ENCODE measurements around the gene LCP2.
A peak's percentile ranks its signal among the peaks of the same experiment; 100 is the strongest.
"Not testable (repeated sequence)": the region's sequence is repeated elsewhere in the genome, so short reads cannot be mapped to it uniquely, and the experiment has no call there.

The LCP2 gene

DNA sequence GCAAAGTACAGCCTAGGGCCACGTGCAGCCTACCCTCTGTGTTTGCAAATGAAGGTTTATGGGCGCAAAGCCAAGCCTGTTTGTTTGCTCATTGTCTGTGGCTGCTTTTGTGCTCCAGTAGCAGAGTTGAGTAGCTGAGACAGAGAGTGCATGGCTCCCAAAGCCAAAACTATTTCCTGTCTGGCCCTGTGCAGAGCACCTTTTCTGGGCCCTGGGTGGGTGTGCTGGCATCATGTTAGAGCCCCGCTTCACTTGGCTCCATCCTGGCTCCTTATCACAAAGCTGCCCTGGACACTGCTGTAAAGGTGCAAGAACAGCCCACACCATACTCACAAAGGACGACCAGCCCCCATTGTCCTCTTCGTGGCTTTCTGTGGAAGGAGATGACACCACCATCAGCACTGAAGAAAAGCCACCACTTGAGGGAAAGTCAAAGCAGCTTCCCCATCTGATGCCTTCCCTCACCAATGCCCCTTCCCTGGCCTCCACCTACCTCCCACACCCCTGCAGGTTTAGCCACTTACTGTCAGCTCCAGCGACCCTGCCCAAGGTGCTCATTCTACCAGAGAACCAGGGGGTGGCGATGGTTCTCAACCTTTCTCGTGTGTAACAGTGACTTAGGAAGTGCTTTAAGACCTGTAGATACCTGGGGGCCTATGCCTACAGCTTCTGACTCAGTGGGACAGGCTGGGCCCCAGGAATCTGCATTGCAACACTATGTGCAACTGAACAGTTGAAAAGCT lies 23.4 kb downstream of the LCP2 start:
- DNase-seq (ENCODE audit: low read depth): peak; percentile 36

DNA sequence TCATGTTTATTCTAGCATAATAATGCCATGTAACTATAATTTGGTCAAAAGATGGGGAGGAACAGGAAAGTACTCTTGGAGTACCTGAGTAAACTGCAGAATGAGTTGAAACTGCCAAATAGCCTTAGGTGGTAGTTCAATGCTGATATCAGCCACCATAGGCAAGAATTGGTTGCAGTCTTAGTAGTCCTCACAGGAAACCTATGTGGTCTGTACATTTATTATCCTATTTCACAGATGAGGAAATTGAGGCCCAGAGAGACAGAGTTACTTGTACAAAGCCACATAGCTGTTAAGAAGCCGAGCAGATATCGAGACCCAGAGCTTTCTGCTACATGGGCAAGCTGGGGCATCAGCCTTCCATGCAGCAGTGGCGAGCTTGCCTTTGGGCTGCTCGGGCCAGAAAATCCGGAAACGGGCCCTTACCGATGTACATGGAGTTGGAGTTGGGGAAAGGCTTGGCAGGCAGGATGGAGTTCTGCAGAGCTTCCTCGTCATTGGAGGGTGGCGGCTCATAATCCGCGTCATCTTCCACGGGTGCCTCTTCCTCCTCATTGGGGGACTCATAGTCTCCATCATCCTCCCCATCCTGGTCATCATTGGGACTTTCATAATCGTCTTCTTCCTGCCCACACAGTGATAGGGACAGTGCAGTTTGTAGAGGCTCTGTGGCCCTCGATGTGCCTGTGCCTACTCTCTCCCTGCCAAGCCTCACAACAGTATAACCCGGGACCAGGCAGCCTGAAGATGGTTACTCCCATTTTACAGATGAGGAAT lies 27.1 kb downstream of the LCP2 start:
- no peak for DNase-seq (ENCODE audit: low read depth)

DNA sequence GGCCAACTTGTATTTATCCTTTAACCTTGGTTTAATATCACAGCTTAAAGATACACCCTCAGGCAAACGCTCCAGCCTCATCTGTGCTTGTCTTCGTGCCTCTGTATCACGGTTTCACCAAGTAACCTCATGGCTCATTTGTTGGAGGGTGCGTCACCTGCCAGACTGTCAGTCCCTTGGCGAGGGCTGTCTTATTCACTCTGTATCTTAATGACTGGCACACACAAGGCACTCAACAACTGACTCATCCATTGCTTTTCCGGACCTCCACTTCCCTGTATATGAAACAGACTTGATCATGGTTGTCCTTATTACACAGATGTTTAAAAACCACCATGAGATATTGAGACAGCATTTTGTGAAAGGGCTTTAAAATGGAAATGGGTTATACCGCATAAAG lies 28.0 kb downstream of the LCP2 start:
- DNase-seq (ENCODE audit: low read depth): peak; percentile 8

DNA sequence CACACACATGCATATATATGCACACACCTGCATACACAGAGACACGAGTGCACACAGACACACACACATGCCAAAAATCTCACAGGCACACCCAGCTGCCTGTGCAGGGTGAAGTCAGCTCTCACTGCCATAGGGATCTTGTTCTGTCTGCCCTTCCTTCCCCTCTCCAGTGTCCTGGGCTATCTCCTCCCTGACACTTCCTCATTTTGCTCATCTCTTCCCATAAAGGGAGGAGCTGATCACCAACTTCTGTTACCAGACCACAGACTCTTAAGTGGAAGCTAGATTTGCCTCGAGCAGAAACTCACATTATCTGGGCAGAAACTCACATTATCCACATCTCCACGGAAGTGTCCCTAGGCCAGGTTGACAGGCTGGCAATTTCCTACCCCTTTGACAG lies 28.7 kb downstream of the LCP2 start:
- DNase-seq (ENCODE audit: low read depth): no peak

DNA sequence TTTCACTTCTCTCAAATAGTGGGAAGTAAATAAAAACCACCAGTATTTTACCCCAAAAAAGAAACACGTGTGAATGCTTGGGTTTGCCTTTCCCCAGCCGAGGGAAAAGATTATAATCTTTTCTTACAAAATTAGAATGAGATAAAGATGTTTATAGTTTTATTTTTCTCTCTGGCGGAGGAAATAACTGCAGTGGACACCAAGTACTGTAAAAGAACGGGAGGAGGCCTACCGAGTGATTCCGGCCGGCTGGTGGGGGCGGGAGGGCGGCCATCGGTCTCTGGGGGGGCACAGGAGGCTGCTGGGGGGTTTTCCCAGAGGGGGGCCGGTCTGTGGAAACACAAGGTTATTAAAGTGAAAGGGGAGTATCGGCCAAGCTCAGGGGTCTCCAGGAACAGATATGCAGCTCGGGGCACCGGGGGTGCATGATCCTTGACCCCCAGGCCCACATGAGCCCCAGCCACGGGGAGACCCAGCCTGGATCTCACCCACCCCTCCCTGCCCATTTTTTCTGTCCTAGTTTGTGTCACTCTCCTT lies 29.4 kb downstream of the LCP2 start:
- DNase-seq (ENCODE audit: low read depth): no peak

DNA sequence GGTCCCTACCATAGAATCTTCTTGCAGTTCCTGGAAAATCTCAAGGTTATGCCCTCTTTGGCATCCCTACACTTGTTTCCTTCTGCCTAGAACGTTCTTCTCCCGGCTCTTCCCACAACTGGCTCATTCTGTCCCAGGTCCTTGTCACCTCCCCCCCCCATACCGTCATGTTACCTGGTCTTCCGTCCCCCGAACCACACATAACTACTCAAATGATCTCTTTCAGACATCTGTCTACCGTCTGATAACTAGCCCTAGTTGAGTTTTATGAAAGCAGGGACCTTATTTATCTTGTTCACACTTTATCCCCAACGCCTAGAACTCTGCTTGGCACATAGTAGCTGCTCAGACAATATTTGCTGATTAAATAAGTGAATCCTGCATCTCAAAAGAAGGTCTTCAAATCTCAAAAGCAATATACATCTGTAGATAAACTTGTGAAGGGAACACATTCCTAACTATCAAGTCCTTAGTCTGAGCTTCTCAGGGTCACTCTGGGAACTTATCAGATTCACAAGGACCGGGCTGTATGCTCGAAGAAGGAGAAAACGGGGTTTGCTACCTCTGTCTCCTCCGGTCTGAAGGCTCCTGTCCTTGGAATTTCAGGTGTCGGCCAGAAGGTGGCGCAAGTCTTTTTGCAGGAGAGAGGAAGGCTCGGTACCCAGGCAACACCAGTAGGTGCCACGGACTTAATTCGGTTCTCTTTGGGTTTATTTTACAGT lies 30.0 kb downstream of the LCP2 start:
- DNase-seq (ENCODE audit: low read depth): peak; percentile 79

DNA sequence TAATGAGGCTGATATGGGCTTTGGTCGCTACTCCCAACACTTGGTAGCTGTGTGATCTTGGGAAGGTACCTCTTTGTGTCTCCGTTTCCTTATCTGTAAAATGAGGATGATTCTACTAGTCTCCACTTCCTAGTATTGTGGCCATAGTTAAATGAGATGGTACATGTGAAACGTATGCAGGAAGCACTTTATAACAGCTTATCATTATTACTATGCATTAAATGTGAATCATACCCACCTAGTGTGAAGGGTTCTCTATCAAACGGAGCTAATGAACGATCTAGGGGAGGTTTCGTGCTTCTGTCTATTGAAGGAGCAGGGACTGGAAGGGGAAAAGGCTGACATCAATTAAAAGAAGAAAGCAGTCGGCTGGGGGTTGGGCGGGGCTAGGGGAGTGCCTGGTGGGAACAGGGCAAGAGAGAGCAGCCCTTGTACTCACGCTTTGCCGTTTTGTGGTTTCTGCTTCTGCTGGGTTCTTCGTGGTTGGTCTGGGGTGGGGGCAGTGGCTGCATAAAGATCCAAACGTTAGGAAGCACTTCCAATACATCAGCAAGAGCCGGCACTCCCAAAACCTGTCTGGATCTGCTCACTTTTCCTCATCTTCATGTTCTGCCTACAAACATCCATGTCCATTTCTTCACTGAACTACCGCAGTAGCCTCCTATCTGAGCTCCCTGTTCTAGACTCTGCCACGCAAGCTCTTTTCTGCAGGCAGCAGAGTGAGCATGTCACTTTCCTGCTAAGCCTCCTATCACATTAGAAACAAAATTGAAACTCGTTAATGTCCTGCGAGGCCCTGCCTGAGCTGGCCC lies 30.8 kb downstream of the LCP2 start:
- no peak for DNase-seq (ENCODE audit: low read depth)

DNA sequence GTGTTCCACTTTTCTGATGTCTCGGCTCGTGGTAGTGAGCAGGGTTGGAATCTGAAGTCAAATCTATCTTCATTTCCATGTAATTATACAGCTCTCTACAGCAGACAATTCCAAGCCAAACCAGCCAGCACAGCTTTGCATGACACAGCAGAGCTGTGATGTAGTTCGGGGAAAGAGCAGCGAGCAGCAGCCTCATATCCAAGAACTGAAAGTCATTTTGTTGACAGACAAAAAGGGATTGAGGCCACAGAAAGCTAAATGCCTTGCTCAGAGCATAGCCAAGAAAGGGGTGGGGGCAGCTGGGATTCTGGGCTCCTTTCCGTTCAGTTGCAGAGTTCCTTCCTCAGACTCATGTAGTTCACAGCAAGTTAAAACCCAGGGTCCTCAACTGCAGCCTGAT lies 32.1 kb downstream of the LCP2 start:
- no peak for DNase-seq (ENCODE audit: low read depth)

DNA sequence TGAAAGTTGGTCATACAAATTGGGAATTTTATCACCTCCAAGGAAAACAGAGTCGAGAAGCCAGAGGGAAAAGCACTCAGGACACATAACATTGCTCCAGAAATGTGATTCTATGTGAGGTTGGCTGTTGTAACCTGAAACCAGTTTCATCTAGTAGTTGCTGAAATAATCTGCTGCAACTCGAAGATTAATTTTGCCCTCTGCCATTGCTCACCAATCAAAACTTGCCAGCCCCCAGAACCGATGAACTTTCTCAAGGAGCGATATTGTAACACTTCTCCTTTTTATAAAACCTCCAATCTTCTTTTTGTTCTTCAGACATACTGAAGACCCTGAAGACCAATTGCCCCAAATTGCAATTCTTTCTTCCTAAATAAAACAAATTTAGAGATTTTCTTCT lies 33.7 kb downstream of the LCP2 start:
- no peak for DNase-seq (ENCODE audit: low read depth)

DNA sequence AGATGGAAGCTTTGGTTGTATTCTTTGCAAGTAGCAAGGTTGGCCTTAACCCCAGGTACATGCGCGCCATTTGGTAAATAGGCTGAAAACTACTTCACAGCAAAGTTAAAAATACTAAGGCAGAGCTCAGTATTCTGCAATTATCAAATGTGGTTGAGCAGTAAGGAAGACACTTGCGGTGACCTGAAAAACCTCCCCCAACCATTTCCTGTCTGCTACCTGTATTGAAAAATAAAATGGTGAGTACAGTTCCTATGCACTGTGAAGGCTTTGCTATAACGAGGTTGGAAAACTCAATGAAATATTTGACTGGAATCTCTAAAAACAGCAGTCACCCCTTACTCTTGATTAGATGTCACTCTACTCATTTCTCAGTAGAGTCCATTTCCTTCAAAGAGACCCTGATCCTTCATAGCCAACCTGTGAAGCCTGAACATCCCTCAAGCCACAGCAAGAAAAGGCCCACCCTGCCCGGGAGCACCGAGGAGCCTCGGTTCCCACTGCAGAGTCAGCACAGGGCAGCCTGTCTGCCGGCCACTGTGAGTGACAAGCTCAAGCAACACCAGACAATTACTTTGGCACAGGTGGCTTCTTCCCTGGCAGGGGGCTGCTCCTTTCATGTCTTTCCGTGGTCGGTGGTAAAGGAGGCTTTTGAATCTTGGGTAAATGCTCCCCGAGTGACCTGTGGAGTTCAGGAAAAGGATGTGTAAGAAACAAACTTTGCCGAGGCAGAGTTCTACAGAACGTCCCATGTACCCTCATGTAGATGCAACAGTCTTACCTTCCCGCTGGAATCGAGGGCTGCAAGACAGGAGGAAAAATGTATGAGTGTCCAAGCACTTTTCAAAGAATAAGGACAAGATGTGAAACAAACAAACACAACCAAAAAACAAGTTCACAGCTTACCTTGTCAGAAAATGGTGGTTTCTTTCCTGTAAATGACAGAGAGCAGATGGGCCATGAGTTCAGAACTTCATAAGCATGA lies 35.2 kb downstream of the LCP2 start:
- no peak for DNase-seq (ENCODE audit: low read depth)

DNA sequence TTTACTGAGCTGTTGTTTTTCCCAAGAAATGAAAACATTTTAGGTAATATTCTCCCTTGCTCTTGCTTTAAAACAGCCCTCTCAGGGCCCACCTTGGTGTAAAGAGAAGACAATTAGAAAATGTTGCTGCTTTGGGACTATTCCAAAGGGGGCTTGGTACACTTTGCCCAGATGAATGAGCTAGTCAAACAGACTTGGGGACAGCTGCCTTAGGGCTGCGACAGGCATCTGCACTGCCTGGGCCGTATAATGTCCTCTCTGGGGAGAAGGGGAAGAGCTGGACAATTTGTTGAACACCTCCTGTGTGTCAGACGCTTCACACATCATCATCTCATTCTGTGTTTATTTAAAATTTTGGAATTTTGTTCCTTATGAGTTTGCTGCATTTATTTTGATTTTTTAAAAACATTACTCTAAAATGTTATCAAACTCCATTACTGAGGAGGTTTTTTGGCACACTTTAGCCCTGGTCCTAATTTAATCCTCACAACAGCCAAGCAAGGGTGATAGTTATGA lies 36.0 kb downstream of the LCP2 start:
- no peak for DNase-seq (ENCODE audit: low read depth)

DNA sequence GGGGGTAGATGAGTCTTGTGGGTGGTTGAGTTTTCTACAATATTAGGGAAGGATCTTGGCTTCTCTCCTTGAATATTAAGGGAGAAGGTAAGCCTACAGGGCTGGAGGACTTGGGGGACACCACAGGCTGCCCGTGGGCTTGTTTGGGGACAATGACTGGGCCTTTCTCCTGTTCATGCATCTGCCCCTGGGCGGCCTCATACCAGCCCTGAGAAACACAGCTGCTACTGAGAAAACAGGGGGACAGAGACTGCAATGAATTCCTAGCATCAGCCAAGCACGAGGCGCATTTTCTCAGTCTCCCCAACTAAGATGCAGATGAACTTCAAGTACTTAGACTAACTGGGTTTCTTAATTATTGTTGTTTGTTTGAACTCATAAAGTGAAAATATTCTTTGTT lies 40.2 kb downstream of the LCP2 start:
- no peak for DNase-seq (ENCODE audit: low read depth)

DNA sequence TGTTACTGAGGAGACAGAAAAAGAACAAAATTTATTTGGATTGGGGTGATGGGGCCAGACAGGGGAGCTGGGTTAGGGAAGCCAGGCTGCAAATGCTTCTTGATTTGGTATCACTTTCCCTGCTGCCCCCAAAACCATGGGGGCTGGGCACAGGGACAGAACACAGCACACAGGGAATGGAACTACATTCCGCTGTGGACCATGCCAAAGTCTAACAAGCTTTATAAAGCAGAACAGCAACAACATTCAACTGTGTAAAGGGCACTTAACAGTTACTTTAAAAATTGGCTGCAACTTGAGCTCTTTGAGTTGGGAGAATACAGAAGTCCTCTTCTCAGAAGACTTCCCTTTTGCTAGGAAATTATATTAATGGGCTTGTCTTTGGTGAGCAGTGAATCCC lies 41.0 kb downstream of the LCP2 start:
- DNase-seq (ENCODE audit: low read depth): no peak

DNA sequence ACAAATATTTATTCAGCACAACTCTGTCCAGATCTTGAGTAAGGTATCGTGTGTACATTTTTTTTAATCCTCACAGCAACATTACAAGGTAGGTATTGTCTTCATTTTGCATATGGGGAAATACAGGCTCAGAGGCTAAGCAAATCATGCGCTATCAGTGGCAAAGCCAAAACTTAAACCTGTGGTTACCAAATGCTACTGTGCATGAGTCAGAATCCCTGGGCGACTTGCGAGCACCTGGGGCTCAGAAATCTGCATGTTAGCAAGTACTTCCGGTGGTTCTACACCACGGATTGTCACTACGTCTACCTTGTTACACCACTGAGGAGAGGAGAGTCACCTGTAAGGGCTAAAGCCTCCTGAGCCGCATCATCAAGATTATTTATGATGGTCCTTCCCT lies 43.5 kb downstream of the LCP2 start:
- no peak for DNase-seq (ENCODE audit: low read depth)

DNA sequence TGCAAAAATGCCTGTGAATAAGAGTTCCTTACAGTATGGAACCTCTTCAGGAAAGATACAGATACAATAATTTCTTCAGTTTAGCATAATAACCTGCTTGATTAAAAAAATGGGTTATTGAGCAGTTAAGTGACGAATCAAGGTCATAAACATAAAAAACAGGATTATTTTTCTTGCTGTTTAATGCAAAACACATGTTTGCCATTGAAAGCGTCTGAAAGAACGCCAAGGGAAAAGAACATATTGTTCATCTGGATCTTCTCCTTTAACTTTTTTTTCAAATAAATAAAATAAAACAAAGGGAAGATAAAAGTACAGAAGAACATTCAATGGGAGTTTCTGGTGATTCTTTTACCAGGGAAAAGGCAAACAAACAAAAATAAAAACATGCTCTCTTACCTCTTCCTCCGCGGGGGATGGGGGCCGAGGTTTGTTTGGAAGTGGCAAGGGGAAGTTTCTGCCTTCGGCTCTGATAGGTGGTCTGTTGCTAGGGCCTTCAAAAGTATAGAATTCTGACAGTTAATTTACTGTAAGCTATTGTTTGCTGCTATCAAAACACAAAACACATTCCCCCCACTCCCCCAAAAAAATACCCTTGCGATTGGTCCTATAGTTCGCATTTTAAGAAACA lies 44.7 kb downstream of the LCP2 start:
- DNase-seq (ENCODE audit: low read depth): no peak

DNA sequence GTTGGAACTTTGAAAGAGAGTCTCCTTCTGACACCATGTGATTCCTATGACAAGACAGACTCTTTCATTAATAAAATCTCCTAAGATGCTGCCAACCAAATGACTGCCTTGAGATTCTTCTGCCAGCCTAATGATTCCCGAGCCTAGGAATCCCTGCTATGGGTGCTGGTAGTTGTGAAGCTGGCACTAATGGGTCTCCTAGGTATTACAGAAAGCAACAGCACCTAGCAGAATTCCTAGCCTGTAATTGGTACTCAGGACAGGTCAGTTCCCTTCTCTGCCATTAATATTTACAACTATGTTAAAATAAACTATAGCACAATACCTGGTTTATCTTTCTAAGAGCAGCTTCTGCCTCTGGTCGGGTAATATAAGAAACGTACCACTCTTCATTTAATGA lies 45.5 kb downstream of the LCP2 start:
- DNase-seq (ENCODE audit: low read depth): no peak

DNA sequence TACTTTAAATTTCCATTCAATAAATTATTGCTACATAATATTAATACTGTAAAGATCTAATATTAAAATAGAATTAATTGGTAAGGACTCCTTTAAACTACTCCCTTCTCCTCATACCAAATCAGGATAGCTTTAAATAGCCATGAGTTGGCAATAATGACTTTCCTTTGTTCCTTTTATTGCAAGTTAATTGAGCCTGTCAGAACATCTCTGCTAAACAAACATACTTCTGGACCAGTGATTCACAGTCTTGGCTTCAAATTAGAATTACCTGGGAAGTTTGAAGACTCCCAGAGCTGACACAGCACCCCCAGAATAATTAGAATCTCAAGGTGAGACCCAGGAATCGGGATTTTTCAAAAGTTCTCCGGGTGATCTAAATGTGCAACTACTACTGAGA lies 46.1 kb downstream of the LCP2 start:
- DNase-seq (ENCODE audit: low read depth): no peak

DNA sequence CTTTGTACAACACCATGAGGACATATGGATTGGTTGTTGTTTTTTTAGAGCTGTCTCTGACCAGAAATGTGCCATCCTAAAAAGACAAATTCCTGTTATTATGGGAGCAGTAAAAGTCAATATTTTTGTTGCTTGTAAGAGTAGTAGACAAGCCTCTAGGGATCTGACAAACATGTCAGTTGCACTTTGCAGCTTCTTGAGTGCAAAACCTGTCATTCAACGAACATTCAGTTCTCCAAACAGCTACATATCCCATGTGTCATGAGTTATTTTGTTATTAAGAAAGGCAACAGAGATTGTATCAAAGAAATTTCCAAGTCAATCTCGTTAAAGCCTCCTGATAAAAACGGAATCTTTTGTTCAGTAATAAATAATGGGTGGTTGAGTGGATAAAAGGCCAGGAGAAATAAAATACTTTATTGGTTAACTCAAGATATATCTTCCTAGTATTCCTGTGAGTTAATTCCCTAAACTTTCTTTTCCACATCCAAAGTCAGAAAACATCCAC lies 46.7 kb downstream of the LCP2 start:
- no peak for DNase-seq (ENCODE audit: low read depth)

DNA sequence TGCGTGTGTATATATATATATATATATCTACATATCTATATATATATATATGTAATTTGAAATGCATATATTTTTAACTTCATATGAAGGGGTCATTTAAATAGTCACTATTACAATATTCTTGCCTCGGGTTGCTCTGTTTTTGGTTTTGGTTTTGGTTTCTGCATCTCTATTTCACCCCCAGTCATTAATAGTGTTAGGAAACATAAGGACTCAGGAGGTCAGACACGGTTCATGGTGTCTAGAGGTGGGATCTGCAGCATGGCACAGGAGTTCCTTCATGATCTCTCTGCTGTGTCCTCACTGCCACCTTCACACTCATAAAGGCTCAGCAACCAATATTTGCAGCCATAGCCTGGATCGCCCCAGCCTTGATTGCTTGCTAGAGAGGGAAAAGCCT lies 48.2 kb downstream of the LCP2 start:
- DNase-seq (ENCODE audit: low read depth): no peak

DNA sequence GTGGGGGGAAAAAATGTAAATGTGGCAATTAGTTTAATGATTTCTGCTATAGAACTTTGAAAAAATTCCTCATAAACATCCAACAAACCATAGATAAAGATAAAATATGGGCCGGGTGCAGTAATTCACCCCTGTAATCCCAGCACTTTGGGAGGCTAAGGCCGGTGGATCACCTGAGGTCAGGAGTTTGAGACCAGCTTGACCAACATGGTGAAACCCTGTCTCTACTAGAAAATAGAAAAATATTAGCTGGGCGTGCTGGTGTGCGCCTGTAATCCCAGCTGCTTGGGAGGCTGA lies 48.7 kb downstream of the LCP2 start:
- DNase-seq (ENCODE audit: low read depth): not testable (repeated sequence)
